Esophagus squamous epithelium (tissue), 4 donors: ENCODE data around the gene BMP2.

ENCODE experiments used
- POLR2A ChIP-seq, 4 donors: fragments of 450-650 bp; IDR thresholded peaks; one replicate each; pipeline ENCODE4 v1.6.1; 2017; ENCODE audit warnings: antibody characterized with exemption in 4 of 4, mild to moderate bottlenecking in 4 of 4, moderate library complexity in 3 of 4
- TF ChIP-seq, protein P1 (sequence below), 6 experiments: fragments of 450-650 bp in 4 of 6; fragments of 200-600 bp in 2 of 6; sonication (generic) in 2 of 6; IDR thresholded peaks; one replicate each; pipeline ENCODE4 v1.5.1; 2016 to 2019; ENCODE audit warnings: antibody characterized with exemption in 6 of 6, mild to moderate bottlenecking in 4 of 6, moderate library complexity in 4 of 6

DNA sequence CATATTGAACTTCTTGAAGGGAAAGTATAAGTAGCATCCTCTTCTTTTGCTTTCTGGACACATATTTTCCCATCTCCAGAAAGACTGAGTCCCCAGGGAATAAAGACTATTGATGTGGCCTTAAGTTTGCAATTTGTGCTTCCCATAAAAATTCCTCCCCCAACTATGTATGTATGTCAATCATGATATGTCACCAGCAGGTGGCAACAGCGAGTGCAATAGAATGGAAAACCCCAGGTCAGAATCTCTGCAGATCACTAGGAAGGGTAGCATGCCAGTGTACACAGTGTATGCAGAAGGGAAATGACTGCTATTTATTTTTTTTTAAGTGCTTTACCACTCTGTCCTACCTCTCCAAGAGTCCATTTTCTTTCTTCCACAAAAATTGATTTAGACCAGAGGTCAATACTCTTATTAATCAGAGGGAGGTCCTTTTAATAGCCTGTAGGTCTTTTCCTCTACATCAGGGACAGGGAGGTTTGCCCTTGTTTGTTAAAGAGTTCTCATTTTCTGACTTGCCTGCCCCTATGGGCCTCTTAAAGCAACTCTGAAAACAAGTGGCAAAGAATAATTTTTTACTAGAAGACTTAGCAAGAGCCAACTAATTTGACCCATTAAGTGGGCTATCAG, 61.4 kb downstream of the BMP2 start:
- TF ChIP-seq, protein P1, sequence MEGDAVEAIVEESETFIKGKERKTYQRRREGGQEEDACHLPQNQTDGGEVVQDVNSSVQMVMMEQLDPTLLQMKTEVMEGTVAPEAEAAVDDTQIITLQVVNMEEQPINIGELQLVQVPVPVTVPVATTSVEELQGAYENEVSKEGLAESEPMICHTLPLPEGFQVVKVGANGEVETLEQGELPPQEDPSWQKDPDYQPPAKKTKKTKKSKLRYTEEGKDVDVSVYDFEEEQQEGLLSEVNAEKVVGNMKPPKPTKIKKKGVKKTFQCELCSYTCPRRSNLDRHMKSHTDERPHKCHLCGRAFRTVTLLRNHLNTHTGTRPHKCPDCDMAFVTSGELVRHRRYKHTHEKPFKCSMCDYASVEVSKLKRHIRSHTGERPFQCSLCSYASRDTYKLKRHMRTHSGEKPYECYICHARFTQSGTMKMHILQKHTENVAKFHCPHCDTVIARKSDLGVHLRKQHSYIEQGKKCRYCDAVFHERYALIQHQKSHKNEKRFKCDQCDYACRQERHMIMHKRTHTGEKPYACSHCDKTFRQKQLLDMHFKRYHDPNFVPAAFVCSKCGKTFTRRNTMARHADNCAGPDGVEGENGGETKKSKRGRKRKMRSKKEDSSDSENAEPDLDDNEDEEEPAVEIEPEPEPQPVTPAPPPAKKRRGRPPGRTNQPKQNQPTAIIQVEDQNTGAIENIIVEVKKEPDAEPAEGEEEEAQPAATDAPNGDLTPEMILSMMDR (IDR thresholded peaks at IDR 0.05) = peak; percentile 44 to 77 (median 62)
- no peak for TF ChIP-seq POLR2A (IDR thresholded peaks at IDR 0.05)
